ENCODE data around the gene MAP3K5.

The MAP3K5 gene

DNA sequence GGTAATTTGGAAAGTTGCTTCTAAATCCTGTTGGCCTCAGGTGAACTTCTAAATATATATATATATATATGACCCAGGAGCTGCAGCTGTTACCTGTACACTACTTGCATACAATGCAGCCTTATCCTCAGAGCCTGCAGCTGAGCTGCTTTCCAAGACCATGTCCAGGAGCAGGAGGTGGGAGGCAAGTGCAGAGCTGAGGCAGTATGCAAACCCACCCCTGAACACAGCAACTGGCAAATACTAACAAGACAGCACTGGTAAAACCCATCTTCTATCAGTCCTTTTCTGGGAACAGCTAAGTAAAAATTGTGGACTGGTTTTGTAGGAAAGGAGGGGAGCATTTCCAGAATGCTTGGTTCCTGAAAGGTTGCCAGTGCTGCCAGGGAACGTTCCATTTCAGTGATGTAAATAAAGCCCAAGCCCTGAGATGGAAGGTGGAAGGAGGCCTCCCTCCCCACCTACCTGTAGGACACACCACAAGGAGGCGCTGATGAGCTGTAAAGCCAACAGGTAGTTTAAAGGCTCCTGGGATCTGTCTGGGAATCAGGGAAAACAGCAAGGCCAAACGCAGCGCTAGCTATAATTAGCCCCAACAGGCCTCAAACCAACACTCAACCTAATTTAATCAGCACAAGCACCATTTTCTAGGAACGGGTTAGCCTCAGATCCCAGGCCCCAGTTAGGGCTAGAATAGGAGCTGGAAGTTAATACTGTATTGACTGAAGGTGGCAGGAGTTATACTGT is 148.3 kb downstream of the MAP3K5 start:
- DNase-seq (ENCODE audit: low read depth), result peak; percentile 79

DNA sequence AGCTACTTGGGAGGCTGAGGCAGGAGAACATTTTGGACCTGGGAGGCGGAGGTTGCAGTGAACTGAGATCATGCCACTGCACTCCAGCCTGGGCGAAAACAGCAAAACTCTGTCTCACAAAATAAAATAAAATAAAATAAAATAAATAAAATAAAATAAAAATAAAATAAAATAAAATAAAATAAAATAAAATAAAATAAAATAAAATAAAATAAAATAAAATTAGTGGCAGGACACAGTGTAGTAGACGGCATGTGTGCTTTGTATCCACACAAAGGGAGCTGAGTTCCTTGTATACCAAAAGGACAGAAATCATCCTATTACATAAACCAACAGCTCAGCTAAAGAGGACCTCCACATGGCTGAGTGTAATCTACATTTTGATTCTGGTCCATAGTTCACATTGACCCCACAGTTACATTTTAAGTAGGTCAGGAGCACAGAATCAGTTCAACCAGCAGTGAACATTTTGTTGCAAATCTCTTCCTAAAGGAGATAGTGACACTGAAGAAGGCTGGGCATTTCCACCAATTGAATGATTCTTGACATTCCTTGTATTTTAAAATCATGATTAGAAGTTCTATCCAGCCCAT is 150.3 kb downstream of the MAP3K5 start:
- no peak for DNase-seq (ENCODE audit: low read depth)

DNA sequence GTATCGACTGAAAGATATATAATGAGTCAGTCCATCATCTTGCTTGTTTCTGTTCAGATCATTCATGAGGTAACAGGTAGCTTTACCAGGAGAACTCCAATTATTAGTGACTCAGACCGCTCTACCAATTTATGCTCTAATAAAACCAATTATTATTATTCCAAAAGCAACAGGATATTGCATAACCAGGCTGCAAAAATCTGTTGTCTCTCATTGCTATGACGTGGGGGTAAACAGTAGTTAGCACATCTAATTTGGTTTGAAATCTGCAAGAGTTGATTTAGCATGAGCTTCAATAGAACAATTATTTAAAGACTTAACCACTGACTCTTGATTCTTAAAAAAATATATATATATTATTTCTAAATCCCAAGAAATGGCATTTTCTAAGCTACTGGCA is 151.1 kb downstream of the MAP3K5 start:
- no peak for DNase-seq (ENCODE audit: low read depth)

DNA sequence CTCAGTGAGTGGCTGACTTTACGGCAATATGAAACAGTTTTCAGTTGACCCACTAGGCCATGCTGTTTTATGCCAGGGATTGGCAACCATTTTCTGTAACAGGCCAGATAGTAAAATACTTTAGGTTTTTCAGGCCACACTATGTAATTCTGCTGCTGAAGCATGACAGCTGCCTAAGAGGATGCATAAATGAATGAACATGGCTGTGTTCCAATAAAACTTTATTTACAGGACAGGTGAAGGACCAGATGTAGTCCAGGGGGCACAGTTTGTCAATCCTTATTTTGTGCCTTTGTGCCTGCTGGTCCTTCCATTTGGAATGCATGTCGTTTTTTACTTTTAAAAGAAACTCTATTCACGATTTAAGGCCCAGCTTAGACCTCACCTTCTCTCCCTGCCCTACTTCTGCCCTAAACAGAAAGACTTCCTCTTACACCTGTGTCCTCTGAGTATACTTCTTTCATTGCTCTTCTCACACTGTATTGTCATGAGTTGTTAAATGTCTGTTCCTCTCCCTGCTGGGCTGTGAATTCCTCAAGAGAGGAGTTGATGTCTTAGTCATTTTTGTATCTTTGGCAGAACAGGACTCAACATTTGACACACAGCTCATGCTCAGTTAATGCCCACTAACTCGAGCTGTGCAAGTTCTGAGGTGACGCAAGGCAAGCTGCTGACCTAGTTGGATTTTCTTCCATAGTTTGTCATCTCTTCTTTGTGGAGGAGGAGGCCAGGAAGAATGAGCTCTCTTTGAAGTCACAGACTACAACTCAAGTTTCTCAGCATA is 152.0 kb downstream of the MAP3K5 start:
- peak; percentile 55 for DNase-seq (ENCODE audit: low read depth)

DNA sequence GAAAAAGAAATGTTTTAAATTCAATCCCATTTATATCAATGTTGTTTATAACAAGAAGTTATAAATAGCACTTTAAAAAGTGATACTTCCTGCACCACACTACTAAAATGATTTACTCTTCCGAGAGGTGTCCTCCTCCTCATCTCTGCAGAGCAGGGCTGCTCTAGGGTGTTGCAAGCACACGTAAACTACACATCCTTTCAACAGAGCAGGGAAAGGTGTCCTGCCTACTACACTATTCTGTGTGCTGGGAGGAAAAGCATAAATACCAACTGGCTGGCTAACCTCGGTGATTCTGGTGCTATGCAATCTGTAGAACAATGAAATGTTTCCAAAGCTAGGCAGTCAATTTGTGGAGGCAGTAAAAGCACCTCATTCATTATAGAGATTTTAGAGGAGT is 152.6 kb downstream of the MAP3K5 start:
- no peak for DNase-seq (ENCODE audit: low read depth)

DNA sequence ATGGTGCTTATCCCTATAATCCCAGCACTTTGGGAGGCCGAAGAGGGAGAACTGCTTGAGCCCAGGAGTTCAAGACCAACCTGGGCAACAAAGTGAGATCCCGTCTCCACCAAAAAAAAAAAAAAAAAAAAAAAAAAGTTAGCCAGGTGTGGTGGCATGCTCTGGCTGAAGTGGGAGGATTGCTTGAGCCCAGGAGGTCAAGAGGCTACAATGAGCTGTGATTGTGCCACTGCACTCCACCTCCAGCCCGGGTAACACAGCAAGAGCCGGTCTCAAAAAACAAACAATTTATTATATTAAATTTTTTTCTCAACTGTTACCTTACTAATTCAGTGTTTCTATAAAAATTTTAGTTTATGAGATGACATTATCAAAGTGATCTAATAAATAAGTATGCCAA is 156.7 kb downstream of the MAP3K5 start:
- no peak for DNase-seq (ENCODE audit: low read depth)

DNA sequence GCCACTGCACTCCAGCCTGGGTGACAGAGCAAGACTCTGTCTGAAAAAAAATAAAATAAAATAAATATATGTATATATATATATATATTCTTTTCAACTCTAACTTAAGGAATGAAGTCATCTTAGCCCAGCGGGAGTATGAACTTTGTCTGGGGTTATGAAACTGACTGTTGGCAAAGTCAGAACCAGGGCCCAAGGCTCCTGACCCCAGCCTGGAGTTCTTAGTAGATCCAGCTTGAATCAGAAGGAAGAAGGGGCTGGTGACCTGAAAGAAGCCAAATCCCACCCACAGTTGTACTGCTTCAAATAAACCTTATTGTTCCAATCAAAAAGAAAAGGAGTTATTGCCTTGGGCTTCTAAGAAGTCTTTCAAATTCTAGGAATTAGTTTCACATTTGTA is 158.9 kb downstream of the MAP3K5 start:
- no peak for DNase-seq (ENCODE audit: low read depth)

DNA sequence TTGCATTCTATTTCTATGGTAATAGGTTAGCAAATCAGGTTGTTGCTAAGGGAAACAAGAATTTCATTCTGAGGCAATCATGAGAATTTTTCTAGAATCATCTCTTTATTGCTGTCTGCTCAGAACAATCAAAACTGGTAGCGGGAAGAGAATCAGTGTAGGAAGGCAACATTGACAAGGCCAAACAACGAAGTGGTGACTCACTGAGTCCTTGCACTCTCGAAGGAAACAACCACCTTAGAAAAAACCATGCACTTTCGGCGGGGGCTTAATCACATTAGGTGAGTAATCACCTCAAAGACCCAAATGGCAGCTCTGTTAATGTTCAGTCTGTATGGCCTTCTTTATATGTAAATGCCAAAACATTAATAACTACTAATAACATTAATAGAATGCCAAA is 163.3 kb downstream of the MAP3K5 start:
- no peak for DNase-seq (ENCODE audit: low read depth)

DNA sequence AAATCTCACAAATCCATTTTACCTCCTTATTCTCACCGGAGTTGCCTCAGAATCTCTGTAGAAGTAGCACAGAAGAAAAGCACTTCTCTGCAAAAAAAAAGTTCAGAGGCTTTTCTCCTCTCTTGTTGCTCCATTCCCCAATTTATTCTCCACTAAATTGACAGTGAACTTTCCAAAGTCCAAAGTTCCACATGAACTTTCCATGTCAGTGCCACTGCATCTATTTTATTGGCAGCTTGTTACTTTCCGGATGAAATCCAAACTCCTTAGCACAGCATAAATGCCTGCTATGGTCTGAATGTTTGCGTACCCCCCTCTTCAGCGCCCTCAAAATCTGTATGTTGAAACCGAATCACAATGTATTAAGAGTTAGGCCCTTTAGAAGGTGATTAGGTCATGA is 165.1 kb downstream of the MAP3K5 start:
- no peak for DNase-seq (ENCODE audit: low read depth)

DNA sequence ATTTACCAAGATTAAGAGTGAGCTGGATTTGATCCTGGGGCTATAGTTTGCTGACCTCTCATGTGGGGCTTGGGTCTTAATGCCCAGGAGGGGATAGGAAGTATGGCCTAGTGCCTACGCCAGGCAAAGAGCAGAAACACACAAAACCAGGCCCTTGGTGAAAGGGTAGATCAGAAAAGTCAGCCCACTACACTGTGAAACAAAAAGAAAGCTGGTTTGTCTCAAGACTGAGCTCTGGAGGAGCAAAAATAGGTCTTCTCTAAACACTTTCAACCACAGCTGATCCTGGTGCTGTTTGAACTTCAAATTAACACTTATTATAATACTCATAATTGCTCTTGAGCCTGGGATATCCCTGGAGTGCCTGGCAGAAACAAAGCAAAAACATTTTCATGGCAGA is 167.0 kb downstream of the MAP3K5 start:
- DNase-seq (ENCODE audit: low read depth), result no peak

DNA sequence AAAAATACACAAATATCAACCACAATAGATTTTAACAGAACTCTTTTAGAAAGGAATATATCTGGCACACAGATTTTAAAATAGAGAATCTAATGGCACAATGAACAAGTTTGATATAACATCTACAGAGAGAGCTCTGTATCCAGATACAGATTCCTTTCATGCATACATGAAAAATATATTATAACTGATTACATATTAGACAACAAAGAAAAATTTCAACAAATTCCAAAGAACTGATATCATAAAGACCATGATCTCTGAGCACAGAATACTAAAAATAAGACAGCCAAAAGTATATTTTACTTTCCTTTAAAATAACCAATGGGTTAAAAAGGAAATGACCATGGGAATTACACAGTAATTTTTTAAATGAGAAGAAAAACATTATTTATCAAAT is 167.9 kb downstream of the MAP3K5 start:
- DNase-seq (ENCODE audit: low read depth), result no peak

DNA sequence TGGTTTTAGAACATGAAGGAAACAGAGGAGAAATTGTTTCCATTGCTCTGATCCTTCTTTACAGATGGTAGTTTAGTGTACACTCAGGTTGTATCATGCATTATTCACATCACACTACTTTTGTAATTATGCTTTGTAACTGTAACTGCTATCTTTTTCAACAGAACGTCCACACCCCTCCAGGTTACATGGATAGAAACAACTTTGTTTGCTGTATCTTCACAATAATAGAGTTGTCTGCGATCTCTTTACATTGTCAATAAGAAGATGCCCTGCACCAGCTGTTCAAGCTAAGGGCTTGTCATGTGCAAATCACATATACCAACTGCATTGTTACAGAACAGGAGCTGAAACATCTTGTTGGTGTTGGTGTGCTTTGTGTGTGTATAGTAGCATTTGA is 174.2 kb downstream of the MAP3K5 start:
- DNase-seq (ENCODE audit: low read depth), result no peak

DNA sequence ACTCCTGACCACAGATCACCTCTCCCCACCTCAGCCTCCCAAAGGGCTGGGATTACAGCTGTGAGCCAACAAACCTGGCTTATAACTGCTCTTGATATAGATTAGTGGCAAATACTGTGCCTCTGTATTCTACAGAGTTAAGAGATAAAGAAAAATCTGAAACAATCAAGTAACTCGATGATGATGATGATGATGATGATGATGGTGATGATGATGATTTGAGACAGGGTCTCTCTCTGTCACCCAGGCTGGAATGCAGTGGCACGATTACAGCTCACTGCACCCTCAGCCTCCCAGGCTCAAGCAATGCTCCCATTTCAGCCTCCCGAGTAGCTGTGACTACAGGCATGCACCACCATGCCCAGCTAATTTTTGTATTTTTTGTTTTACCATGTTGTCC is 175.8 kb downstream of the MAP3K5 start:
- DNase-seq (ENCODE audit: low read depth), result no peak

DNA sequence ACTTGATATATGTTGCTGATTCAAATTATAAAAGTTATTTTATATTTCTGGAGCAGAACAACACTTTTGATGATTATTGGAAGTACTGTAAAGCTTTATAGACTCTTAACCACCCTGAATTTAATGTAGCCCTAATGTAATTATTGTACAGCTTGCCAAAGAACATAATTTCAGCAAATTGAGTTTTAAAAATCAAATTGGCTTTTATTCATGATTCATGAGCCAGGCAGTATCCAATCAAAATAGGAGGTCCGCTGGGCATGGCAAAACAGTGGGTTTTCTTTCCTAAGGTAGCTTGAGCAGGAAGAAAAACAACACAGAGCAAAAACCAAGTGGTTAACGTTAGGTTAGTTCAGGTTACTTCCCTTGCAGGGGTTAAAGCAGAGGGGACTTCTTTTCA is 177.3 kb downstream of the MAP3K5 start:
- no peak for DNase-seq (ENCODE audit: low read depth)

DNA sequence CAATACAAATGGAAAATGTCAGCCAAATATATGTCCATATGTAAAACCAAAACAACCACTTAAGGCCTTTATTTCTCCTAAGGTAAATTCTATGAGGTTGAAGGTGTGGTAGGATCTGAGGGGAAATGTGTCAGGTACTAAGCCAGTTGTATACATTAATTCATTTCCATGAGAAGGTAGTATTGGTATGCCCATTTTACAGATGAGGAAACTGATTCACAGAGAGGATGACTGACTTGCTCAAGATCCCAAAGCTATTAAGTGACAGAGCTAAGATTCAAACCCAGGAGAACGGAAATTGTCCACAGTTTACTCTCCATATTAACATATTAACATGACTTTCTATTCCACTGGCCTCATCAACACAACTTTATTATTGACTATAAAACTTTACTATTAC is 177.9 kb downstream of the MAP3K5 start:
- no peak for DNase-seq (ENCODE audit: low read depth)

DNA sequence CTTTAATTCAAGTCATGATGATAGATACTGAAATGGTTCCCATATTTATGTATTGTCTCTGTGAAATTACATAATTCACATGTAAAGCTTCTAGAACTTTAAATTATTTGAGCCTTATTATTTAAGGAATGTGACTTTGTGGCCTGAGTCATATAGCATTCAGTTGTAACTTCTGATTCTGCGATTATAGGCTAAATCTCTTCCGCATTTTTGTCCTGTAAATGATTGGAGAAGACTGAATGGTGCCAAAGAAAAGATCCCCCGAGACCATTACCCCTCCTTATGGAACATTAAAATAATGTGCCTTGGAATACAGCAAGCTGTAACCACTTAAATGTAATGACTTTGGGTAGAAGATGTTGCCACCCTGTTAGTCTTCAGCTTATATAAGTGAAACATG is 178.8 kb downstream of the MAP3K5 start:
- no peak for DNase-seq (ENCODE audit: low read depth)

DNA sequence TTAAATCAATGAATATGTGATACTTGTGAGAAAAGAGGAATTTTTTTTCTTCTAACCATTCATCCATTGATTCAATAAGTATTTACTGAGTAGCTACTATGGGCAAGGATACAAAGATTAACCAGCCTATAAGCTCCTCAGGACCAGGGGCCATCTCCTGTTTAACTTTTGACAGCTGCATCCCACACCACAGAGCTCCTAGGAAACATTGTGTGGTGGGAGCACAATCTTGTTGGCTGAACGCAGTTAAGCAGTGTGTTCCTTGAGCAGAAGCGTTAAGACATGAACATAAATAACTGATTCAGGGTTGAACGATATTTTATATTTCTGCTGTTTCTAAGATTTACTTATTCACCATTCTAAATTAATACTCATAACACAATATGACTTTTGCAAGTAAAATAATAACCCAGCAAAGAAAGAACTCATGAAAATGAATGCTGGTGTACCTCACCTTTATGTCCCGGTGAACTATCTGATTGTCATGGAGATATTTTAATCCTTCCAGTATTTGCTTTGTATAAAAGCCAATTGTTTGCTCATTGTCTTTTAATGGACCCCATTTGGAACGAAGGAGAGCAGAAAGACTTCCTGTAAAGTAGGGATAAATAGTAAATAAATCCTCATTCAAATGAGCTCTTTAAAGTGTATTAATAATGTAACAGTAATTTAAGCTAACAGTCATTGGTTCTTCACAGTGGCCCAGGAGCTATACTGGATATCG is 179.4 kb downstream of the MAP3K5 start:
- DNase-seq (ENCODE audit: low read depth), result no peak

DNA sequence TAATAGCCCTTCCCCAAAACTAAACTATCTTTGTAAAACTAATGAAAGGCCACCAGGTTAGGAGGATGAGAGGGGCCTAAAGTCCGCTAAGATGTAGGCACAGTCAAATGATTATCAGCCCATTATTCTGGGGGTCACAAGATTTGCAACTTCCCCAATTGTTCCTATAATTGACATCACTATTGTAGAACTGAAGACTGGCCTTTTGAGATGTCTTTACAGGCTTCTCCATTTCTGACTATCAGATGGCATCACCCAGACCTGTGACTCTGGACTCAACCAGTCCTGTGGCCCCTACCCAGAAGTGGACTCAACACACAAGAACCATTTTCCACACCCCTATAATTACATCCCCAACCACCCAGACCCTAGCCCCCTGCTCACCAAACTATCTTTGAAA is 180.5 kb downstream of the MAP3K5 start:
- DNase-seq (ENCODE audit: low read depth), result no peak

DNA sequence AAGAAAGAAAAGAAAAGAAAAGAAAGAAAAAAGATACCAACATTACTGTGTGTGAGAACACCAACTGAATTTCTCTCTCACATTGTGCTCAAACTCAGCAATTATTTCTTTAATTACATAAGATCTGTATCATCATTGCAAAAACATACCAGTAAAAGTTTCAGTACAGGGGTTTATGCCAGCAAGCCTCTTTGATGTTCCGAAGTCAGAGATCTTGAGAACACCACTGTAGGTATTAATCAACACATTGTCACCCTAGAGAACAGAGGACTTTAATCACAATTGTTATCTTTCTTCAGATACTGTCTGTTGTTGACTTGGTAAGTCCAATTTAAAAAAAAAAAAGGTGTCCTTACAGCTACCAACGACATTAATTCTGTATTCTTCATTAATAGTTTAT is 181.1 kb downstream of the MAP3K5 start:
- DNase-seq (ENCODE audit: low read depth), result no peak

DNA sequence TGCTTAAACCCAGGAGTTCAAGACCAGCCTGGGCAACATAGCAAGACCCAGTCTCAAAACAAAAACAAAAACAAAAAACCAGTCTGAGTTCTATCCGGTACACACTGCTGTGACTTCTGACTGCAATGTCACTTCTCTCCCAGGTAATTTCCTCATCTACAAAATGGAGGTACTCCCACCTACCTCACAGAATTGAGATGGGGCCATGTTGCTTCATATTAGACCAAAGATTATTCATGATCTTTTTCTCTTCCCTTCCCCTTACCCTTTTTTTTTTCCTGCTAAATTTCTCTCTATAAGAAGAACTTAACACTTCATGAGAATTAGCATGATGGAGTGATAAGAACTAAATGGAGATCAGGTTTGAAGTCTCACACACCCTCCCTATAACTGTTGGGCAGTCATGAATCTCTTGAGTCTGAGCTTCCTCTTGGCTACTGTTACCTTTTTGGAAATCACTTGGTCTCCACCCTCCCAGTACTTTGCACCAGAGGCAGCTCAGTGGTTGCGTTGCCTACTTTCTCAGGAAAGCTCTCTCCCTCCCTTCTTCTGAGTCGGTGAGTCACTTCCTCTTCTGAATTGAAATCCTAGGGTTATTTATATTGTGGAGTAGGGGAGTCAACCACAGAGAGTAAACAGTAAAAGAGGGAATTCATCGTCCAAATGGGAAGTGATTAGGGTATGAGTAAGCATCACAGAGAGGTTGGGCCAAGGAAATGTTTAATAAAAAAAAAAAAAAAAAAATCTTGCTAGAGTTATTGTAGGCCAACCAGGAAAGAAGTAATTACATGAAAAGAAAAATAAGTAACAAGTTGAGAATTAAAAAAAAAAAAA is 182.2 kb downstream of the MAP3K5 start:
- peak; percentile 99 for DNase-seq (ENCODE audit: low read depth)

DNA sequence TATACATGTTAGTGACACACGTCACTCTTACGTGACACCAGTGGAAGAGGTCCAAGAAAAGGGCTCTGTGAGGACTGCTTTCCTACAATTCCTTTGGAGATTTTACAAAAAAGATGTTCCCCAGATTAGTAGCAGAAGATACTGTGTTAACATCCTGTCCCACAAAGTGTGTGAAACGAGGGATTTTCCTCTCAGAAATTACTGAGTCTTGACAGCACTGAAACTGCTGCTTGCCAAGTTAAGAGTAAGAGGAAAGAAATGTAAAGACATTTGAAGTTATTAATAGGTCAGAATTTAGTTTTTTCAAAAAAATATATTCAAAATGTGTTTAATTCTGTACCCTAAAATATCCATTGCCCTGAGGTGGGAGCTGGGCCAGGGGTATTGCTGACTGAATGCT is 183.3 kb downstream of the MAP3K5 start:
- DNase-seq (ENCODE audit: low read depth), result peak; percentile 72
